Endothelial cell of umbilical vein (primary cell): Measurements from ENCODE around the gene CIBAR2. TPM values are rescaled to one million over a fixed set of nuclear protein-coding genes. Genes with fewer than 3 reads are reported as not detected.

Source experiments
- BruUV-seq: library from RNA; stranded (reverse); fragments of 400-500 nt; replicated peaks from 2 replicates; lab custom pipeline; 2021; lab: Mats Ljungman, UMichigan
- CTCF ChIA-PET: fragments of 300-600, 350-600 bp; sonication (Branson Sonifier 250); formaldehyde crosslinking; loops from one replicate; lab custom pipeline; 2021; ENCODE audit warnings: antibody characterized with exemption, inconsistent platforms; lab: Charles Lee
- POLR2A ChIA-PET: fragments of 300-600, 350-600 bp; sonication (Branson Sonifier 250); formaldehyde crosslinking; loops from one replicate; lab custom pipeline; 2021; ENCODE audit warnings: antibody characterized with exemption, inconsistent platforms; lab: Charles Lee
- DNase-seq: peaks from one replicate; pipeline ENCODE4 v3.0.0-alpha.2; 2011; ENCODE audit warnings: low read depth, low spot score
- FAIRE-seq: peaks from 2 replicates; lab custom pipeline; 2011; peaks lifted over from hg19 to GRCh38; lab: Jason Lieb, UNC
- H2AFZ ChIP-seq: 2 replicates; pipeline ENCODE4 v1.6.0; 2012; ENCODE audit warnings: low read depth, low read length, control low read depth, inconsistent platforms
- H3K27ac ChIP-seq: 2 replicates; pipeline ENCODE4 v1.5.1; 2011; ENCODE audit warnings: low read depth, mild to moderate bottlenecking, control low read depth, low read length, moderate library complexity; ENCODE audit not compliant: insufficient read depth
- H3K27me3 ChIP-seq, 2 experiments: 2 replicates each; pipeline versions ENCODE4 v1.6.0 to v1.6.1; 2011; ENCODE audit warnings: low read length in 2 of 2, mixed read lengths in 1 of 2; ENCODE audit not compliant: control insufficient read depth in 2 of 2, insufficient read depth in 2 of 2
- H3K36me3 ChIP-seq, 2 experiments: 2 replicates in 1 of 2; 3 replicates in 1 of 2; pipeline ENCODE4 v1.5.1; 2011; ENCODE audit warnings: low read length in 2 of 2, mild to moderate bottlenecking in 1 of 2, moderate library complexity in 1 of 2; ENCODE audit not compliant: control insufficient read depth in 2 of 2, insufficient read depth in 2 of 2; ENCODE audit errors: extremely low read depth in 1 of 2
- H3K4me1 ChIP-seq: 3 replicates; pipeline ENCODE4 v1.5.1; 2011; ENCODE audit warnings: mild to moderate bottlenecking, low read length; ENCODE audit not compliant: control insufficient read depth, insufficient read depth; ENCODE audit errors: extremely low read depth
- H3K4me2 ChIP-seq: 2 replicates; pipeline ENCODE4 v1.6.1; 2011; ENCODE audit warnings: low read length, control low read depth, mixed read lengths; ENCODE audit not compliant: insufficient read depth
- H3K4me3 ChIP-seq, 3 experiments: fragments of 200-600 bp in 1 of 3; sonication (generic), shearing (Covaris generic) in 1 of 3; replicated peaks in 1 of 3; 2 replicates each; pipeline ENCODE4 v1.5.1; 2011 to 2016; ENCODE audit warnings: control low read depth in 3 of 3, low read length in 3 of 3, mild to moderate bottlenecking in 2 of 3, inconsistent platforms in 1 of 3, low read depth in 1 of 3, moderate library complexity in 1 of 3; ENCODE audit not compliant: insufficient read depth in 1 of 3
- H3K79me2 ChIP-seq: 2 replicates; pipeline ENCODE4 v1.6.0; 2012; ENCODE audit warnings: low read length, inconsistent platforms; ENCODE audit not compliant: control insufficient read depth, insufficient read depth
- H3K9ac ChIP-seq: replicated peaks from 2 replicates; pipeline ENCODE3; 2011; ENCODE audit warnings: low read length, control low read depth; ENCODE audit not compliant: insufficient read depth; ENCODE audit errors: extremely low read depth
- H3K9me1 ChIP-seq: replicated peaks from 3 replicates; pipeline ENCODE4 v1.6.0; 2011; ENCODE audit warnings: mild to moderate bottlenecking, low read length; ENCODE audit not compliant: control insufficient read depth, insufficient read depth; ENCODE audit errors: extremely low read depth
- H3K9me3 ChIP-seq: replicated peaks from 2 replicates; pipeline ENCODE4 v1.5.1; 2012; ENCODE audit warnings: low read length, inconsistent platforms; ENCODE audit not compliant: control insufficient read depth, insufficient read depth
- H4K20me1 ChIP-seq: replicated peaks from 2 replicates; pipeline ENCODE3; 2011; ENCODE audit warnings: mild to moderate bottlenecking, low read length; ENCODE audit not compliant: control insufficient read depth, insufficient read depth; ENCODE audit errors: extremely low read depth
- CTCF ChIP-seq, 2 donors: IDR thresholded peaks; 1 replicate in 1 of 2; 2 replicates in 1 of 2; pipeline ENCODE4 v1.5.1; 2011; ENCODE audit warnings: low read length in 2 of 2, mild to moderate bottlenecking in 2 of 2, moderate library complexity in 2 of 2, control low read depth in 1 of 2, inconsistent platforms in 1 of 2, low read depth in 1 of 2; ENCODE audit not compliant: insufficient read depth in 1 of 2; ENCODE audit errors: extremely low read depth in 1 of 2
- EZH2 ChIP-seq: IDR thresholded peaks from 2 replicates; pipeline ENCODE4 v1.6.1; 2012; ENCODE audit warnings: borderline replicate concordance, low read depth, mild to moderate bottlenecking, moderate library complexity, low read length, inconsistent platforms; ENCODE audit not compliant: severe bottlenecking
- FOS ChIP-seq: IDR thresholded peaks from 2 replicates; pipeline ENCODE4 v1.6.1; 2011; ENCODE audit warnings: mild to moderate bottlenecking, low read length, moderate library complexity, borderline replicate concordance; ENCODE audit not compliant: insufficient read depth
- GATA2 ChIP-seq: IDR thresholded peaks from 2 replicates; pipeline ENCODE4 v1.7.0; 2011; ENCODE audit warnings: low read depth, mild to moderate bottlenecking, moderate library complexity, mixed read lengths, low read length; ENCODE audit not compliant: insufficient read length, insufficient read depth
- JUN ChIP-seq: IDR thresholded peaks from 2 replicates; pipeline ENCODE4 v1.6.1; 2011; ENCODE audit warnings: borderline replicate concordance, low read depth; ENCODE audit not compliant: insufficient read length, insufficient read depth
- MAX ChIP-seq: IDR thresholded peaks from 2 replicates; pipeline ENCODE4 v1.6.1; 2011; ENCODE audit not compliant: insufficient read depth, insufficient read length
- MYC ChIP-seq: IDR thresholded peaks from one replicate; pipeline ENCODE4 v1.6.1; 2011; ENCODE audit warnings: mild to moderate bottlenecking, low read depth, low read length
- POLR2A ChIP-seq: IDR thresholded peaks from 2 replicates; pipeline ENCODE4 v1.6.1; 2012; ENCODE audit warnings: low read depth, mild to moderate bottlenecking, control low read depth, low read length
- POLR2AphosphoS5 ChIP-seq: IDR thresholded peaks from 2 replicates; pipeline ENCODE4 v1.6.1; 2012; ENCODE audit warnings: low read depth, mild to moderate bottlenecking, control low read depth, low read length, moderate library complexity; ENCODE audit not compliant: insufficient read depth
- dilution Hi-C: fragments of 300-500 bp; cut with MboI; formaldehyde crosslinking; loops from one replicate; pipeline ENCODE4 v1.15.0; 2019; ENCODE audit warnings: low sequenced_read_pairs; ENCODE audit not compliant: extremely low pct_ligation_motif_present
- intact Hi-C: fragments of 100-400 bp; cut with micrococcal nuclease; formaldehyde crosslinking; loops from one replicate; pipeline ENCODE4 v1.10.0; 2022
- polyA plus RNA-seq, 4 experiments: library from polyadenylated mRNA; depleted of rRNA in 3 of 4; stranded (reverse) in 3 of 4; unstranded in 1 of 4; fragments of >200 nt; gene quantifications; 2 replicates each; pipeline versions ENCODE4 v1.2.1 to v1.2.3, GENCODE V29; 2011 to 2012; ENCODE audit warnings: missing spikeins in 1 of 4
- total RNA-seq: library from RNA; stranded (reverse); gene quantifications from 2 replicates; pipeline ENCODE4 v1.2.3, GENCODE V29; 2021

Gene CIBAR2
- total and polyA plus RNA-seq, 2 donors (not counting 3 experiments of a cell fraction or from before 2014, with no cell fraction given), result 0.07 TPM; not detected in 1

GRCh38 chr16:85062323-85062722 is 49.9 kb downstream of the CIBAR2 start:
- no TSS peak for BruUV-seq
- H3K27ac ChIP-seq, result no peak overlapping the region
- no peaks in the 10 kb centered on the region for H3K36me3 ChIP-seq
- H3K79me2 ChIP-seq, result no peaks in the 10 kb centered on the region
- DNase-seq (no peak), FAIRE-seq (no peak)
- ChIA-PET CTCF (interaction anchor here (1.6 kb wide), 1 partner anchor 24 kb away, joined by 8 read pairs; no protein-coding TSS in a partner anchor), POLR2A (no interaction called here)
- H2AFZ ChIP-seq, result no peak overlapping the region
- intact Hi-C loops, result no loop called here
- dilution Hi-C loops, result no loop called here
- no peak overlapping the region for H3K4me3 ChIP-seq
- H4K20me1 ChIP-seq, result no peaks in the 10 kb centered on the region
- no peaks in the 10 kb centered on the region for H3K9me1 ChIP-seq
- TF ChIP-seq JUN (no peak), CTCF (IDR thresholded peaks at IDR 0.05; ENCODE audit: extremely low read depth in 1 of 2, insufficient read depth in 1 of 2, low read depth in 1 of 2, low read length in 2 of 2) (no peak), MYC (no peak), GATA2 (no peak), MAX (no peak), EZH2 (no peak), FOS (no peak), POLR2A (no peak), POLR2AphosphoS5 (no peak)
- no peak overlapping the region for H3K4me2 ChIP-seq
- no peaks in the 10 kb centered on the region for H3K9me3 ChIP-seq
- H3K4me1 ChIP-seq, result peaks cover 3% of the 10 kb centered on the region
- H3K9ac ChIP-seq, result no peak overlapping the region
- H3K27me3 ChIP-seq, result no peaks in the 10 kb centered on the region
